PC-9 (cell line): ENCODE data around the gene ZNF646. TPM values are rescaled to one million over a fixed set of nuclear protein-coding genes. Genes with fewer than 3 reads are reported as not detected.

Experiments
- BruUV-seq: library from RNA; stranded (reverse); fragments of 400-500 nt; replicated peaks from 2 replicates; lab custom pipeline; 2021; lab: Mats Ljungman, UMichigan
- CTCF ChIA-PET: fragments of 300-600 bp; sonication (Branson Sonifier 250); formaldehyde crosslinking; loops from one replicate; lab custom pipeline; 2022; ENCODE audit warnings: antibody characterized with exemption; lab: Charles Lee
- POLR2A ChIA-PET: fragments of 300-600 bp; sonication (Branson Sonifier 250); formaldehyde crosslinking; loops from one replicate; lab custom pipeline; 2022; ENCODE audit warnings: antibody characterized with exemption; ENCODE audit not compliant: unreplicated experiment; lab: Charles Lee
- DNase-seq, 2 experiments: peaks; one replicate each; pipeline versions ENCODE4 v3.0.0 to v3.0.0-alpha.2; 2015 to 2022; ENCODE audit warnings: mixed read lengths in 1 of 2
- H2AFZ ChIP-seq: fragments of 200-600 bp; sonication (generic); 2 replicates; pipeline ENCODE4 v1.8.1; 2017; ENCODE audit warnings: antibody characterized with exemption
- H3F3A ChIP-seq: fragments of 200-600 bp; sonication (generic); 2 replicates; pipeline ENCODE4 v1.8.1; 2017; ENCODE audit warnings: antibody characterized with exemption, mild to moderate bottlenecking, low read depth; ENCODE audit not compliant: insufficient read depth
- H3K27ac ChIP-seq: fragments of 200-600 bp; sonication (generic); 2 replicates; pipeline ENCODE4 v1.6.1; 2016; ENCODE audit warnings: mixed run types
- H3K27me3 ChIP-seq: fragments of 200-600 bp; sonication (generic); 2 replicates; pipeline ENCODE4 v1.6.1; 2016; ENCODE audit warnings: low read depth, mixed run types; ENCODE audit not compliant: insufficient read depth
- H3K36me3 ChIP-seq: fragments of 200-600 bp; sonication (generic); 2 replicates; pipeline ENCODE4 v1.6.1; 2016; ENCODE audit warnings: low read depth, mixed run types
- H3K4me1 ChIP-seq: fragments of 200-600 bp; sonication (generic); replicated peaks from 2 replicates; pipeline ENCODE4 v1.6.1; 2016; ENCODE audit warnings: mixed run types; ENCODE audit not compliant: insufficient read depth
- H3K4me2 ChIP-seq: fragments of 200-600 bp; sonication (generic); 2 replicates; pipeline ENCODE4 v1.6.1; 2017; ENCODE audit warnings: mixed run types
- H3K4me3 ChIP-seq: fragments of 200-600 bp; sonication (generic); 2 replicates; pipeline ENCODE4 v1.6.1; 2016; ENCODE audit warnings: mixed run types
- H3K79me2 ChIP-seq: fragments of 200-600 bp; sonication (generic); 2 replicates; pipeline ENCODE4 v1.6.1; 2017; ENCODE audit warnings: low read depth, mixed run types
- H3K9me2 ChIP-seq: fragments of 200-600 bp; sonication (generic); 2 replicates; pipeline ENCODE4 v1.8.1; 2017; ENCODE audit warnings: mild to moderate bottlenecking; ENCODE audit not compliant: insufficient read depth
- H3K9me3 ChIP-seq: fragments of 200-600 bp; sonication (generic); 2 replicates; pipeline ENCODE4 v1.8.1; 2016; ENCODE audit warnings: low read depth; ENCODE audit not compliant: insufficient read depth
- H4K20me1 ChIP-seq: fragments of 200-600 bp; sonication (generic); 2 replicates; pipeline ENCODE4 v1.8.1; 2017; ENCODE audit not compliant: insufficient read depth
- CTCF ChIP-seq: fragments of 200-600 bp; sonication (generic); conservative IDR thresholded peaks from 2 replicates; pipeline ENCODE4 v1.6.1; 2017; ENCODE audit warnings: mixed run types, antibody characterized with exemption, mild to moderate bottlenecking, moderate library complexity
- EZH2 ChIP-seq: fragments of 200-600 bp; sonication (generic); IDR thresholded peaks from 2 replicates; pipeline ENCODE4 v1.8.0; 2017; ENCODE audit warnings: antibody characterized with exemption, low read depth
- intact Hi-C: fragments of 100-400 bp; cut with micrococcal nuclease; formaldehyde crosslinking; loops from one replicate; pipeline ENCODE4 v1.10.0; 2022; ENCODE audit not compliant: unreplicated experiment
- total RNA-seq: library from RNA; stranded (reverse); gene quantifications from 2 replicates; pipeline ENCODE4 v1.2.3, GENCODE V29; 2021

ZNF646 gene
- total RNA-seq, 1 experiment from 2014 or later = 25.4 TPM

- TF ChIP-seq EZH2 (no peak), CTCF (no peak)
- H2AFZ ChIP-seq = no peak overlapping the region
- no peak overlapping the region for H3K4me3 ChIP-seq
- H3K36me3 ChIP-seq = peaks cover under 1% of the 10 kb centered on the region; the same call in 1 of the 2 replicates
- H3K79me2 ChIP-seq = no peaks in the 10 kb centered on the region
- H3K9me2 ChIP-seq = no peaks in the 10 kb centered on the region
- no peaks in the 10 kb centered on the region for H3K27me3 ChIP-seq
- no peak for DNase-seq
- no peaks in the 10 kb centered on the region for H3K9me3 ChIP-seq
- H3K4me1 ChIP-seq = no peaks in the 10 kb centered on the region
- CTCF ChIA-PET = no interaction called here
- no peak overlapping the region for H3K4me2 ChIP-seq
- peaks cover 17% of the 10 kb centered on the region for H4K20me1 ChIP-seq
- peaks cover 11% of the 10 kb centered on the region; the same call in 1 of the 2 replicates for H3F3A ChIP-seq
- no TSS peak for BruUV-seq
- no peak overlapping the region for H3K27ac ChIP-seq
- POLR2A ChIA-PET = interaction anchor here (0.6 to 0.7 kb wide), 3 partner anchors 11 to 374 kb away, joined by 3 to 9 read pairs (median 8); no protein-coding TSS in a partner anchor
- intact Hi-C loops = no loop called here
These were observed 11.8 kb downstream of the ZNF646 start for GRCh38 chr16:31085873-31086628.

GRCh38 chr16:31086629-31086906, 12.3 kb downstream of the ZNF646 start:
- intact Hi-C loops = no loop called here
- Histone ChIP-seq H3F3A (peaks cover 11% of the 10 kb centered on the region; the same call in 1 of the 2 replicates), H3K9me3 (no peaks in the 10 kb centered on the region), H4K20me1 (peaks cover 12% of the 10 kb centered on the region; the same call in 1 of the 2 replicates), H2AFZ (no peak overlapping the region), H3K27ac (no peak overlapping the region), H3K9me2 (no peaks in the 10 kb centered on the region), H3K4me3 (no peak overlapping the region), H3K27me3 (no peaks in the 10 kb centered on the region), H3K4me1 (no peaks in the 10 kb centered on the region), H3K4me2 (no peak overlapping the region), H3K36me3 (no peaks in the 10 kb centered on the region), H3K79me2 (no peaks in the 10 kb centered on the region)
- CTCF ChIA-PET = no interaction called here
- BruUV-seq = no TSS peak
- TF ChIP-seq CTCF (no peak), EZH2 (no peak)
- no peak for DNase-seq
- POLR2A ChIA-PET = interaction anchor here (0.6 to 0.7 kb wide), 2 partner anchors 11 to 373 kb away, joined by 8 to 9 read pairs; no protein-coding TSS in a partner anchor

GRCh38 chr16:31087481-31087880, 13.3 kb downstream of the ZNF646 start:
- Histone ChIP-seq H4K20me1 (0 out of 2 replicates have a peak, but pooled peaks cover 4% of the 10 kb centered on the region), H3K79me2 (no peaks in the 10 kb centered on the region), H3K4me3 (no peak overlapping the region), H3K36me3 (no peaks in the 10 kb centered on the region), H3F3A (peaks cover 3% of the 10 kb centered on the region; the same call in 1 of the 2 replicates), H3K9me3 (no peaks in the 10 kb centered on the region), H3K9me2 (no peaks in the 10 kb centered on the region), H2AFZ (no peak overlapping the region), H3K27me3 (no peaks in the 10 kb centered on the region), H3K4me2 (no peak overlapping the region), H3K4me1 (no peaks in the 10 kb centered on the region), H3K27ac (no peak overlapping the region)
- TF ChIP-seq EZH2 (no peak), CTCF (no peak)
- BruUV-seq = no TSS peak
- DNase-seq = no peak
- ChIA-PET CTCF (no interaction called here), POLR2A (interaction anchor here (0.6 kb wide), 1 partner anchor 34 kb away, joined by 5 read pairs; no protein-coding TSS in a partner anchor)
- intact Hi-C loops = no loop called here
